Spinal cord (tissue), 10 donors: Measurements from ENCODE around the gene SMC3. TPM values are rescaled to one million over a fixed set of nuclear protein-coding genes. Genes with fewer than 3 reads are reported as not detected.

Source experiments
- DNase-seq, 6 donors: peaks; one replicate each; pipeline versions ENCODE4 v3.0.0 to v3.0.0-alpha.2; 2013 to 2015; ENCODE audit warnings: low spot score in 6 of 6, low read depth in 4 of 6
- H3K27ac ChIP-seq: one replicate; pipeline ENCODE4 v1.5.1; 2013; ENCODE audit warnings: low read depth, low read length, control low read depth
- H3K27me3 ChIP-seq: one replicate; pipeline ENCODE4 v1.6.1; 2013; ENCODE audit warnings: low read length; ENCODE audit not compliant: control insufficient read depth, insufficient read depth
- H3K36me3 ChIP-seq: one replicate; pipeline ENCODE4 v1.6.1; 2013; ENCODE audit warnings: low read length; ENCODE audit not compliant: control insufficient read depth, insufficient read depth
- H3K4me1 ChIP-seq: one replicate; pipeline ENCODE4 v1.6.1; 2013; ENCODE audit warnings: low read length; ENCODE audit not compliant: control insufficient read depth, insufficient read depth
- H3K4me3 ChIP-seq: one replicate; pipeline ENCODE4 v1.5.1; 2013; ENCODE audit warnings: low read depth, low read length, control low read depth
- H3K9me3 ChIP-seq: one replicate; pipeline ENCODE4 v1.6.1; 2013; ENCODE audit warnings: low read length; ENCODE audit not compliant: control insufficient read depth, insufficient read depth
- WGBS: methylation state at CpG from one replicate; pipeline ENCODE4 v1.1.5; 2013; ENCODE audit warnings: missing lambda C conversion rate; ENCODE audit not compliant: insufficient coverage; 5-methylcytosine and 5-hydroxymethylcytosine counted together
- polyA plus RNA-seq, 2 donors: library from polyadenylated mRNA; unstranded; fragments of 120-200 nt; gene quantifications; one replicate each; pipeline ENCODE4 v1.2.1, GENCODE V29; 2013; ENCODE audit not compliant: insufficient read length in 2 of 2
- small RNA-seq: library from RNA; depleted of rRNA; stranded (forward); fragments of <200 nt; gene quantifications from one replicate; pipeline ENCODE3, GENCODE V24; 2014; ENCODE audit warnings: low replicate concordance
- total RNA-seq, 2 donors: library from RNA; depleted of rRNA in 1 of 2; stranded (reverse); fragments of 120-200 nt in 1 of 2; fragments of >200 nt in 1 of 2; gene quantifications; one replicate each; pipeline versions ENCODE4 v1.2.3 to v1.2.4, GENCODE V29; 2013 to 2014
- donor health status: healthy.

SMC3 gene
- total and polyA plus RNA-seq, 4 donors = 41.5 to 70.0 (median 49.6) TPM

DNA sequence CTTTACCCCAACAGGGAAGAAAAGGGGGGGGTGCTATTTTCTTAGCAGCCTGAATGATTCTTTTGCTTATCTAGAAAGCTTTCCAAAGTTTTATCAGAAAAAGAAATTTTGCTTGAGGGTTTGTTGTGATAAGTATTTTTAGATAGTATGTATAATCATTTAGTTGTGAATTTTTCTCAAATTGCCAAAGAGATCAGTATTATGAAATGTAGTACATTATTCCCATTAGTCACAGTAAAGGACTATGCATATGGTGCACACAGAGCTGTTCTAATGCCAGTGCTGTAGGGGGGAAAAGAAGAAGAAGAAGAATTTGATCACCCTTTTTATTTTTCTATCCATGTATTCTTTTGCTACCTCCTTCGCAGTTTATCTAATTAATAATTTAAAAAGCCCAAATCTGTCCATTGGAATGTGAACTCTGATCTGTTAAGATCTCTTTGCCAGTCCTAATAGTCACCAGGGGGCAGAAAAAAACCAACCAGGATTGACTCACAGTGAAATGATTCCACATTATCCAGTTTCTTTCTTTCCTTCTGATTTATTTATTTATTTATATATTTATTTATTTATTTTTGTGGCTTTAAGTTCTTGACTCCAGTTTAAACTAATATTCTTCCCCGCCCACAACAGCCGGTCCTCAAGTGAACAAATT lies 81.3 kb downstream of the SMC3 start:
- no CpG with 5 or more reads among the region's 3 CpGs for WGBS
- H3K27ac ChIP-seq = no peak overlapping the region
- H3K27me3 ChIP-seq = peaks cover 24% of the 10 kb centered on the region
- H3K4me1 ChIP-seq = peaks cover 5% of the 10 kb centered on the region
- H3K36me3 ChIP-seq = no peaks in the 10 kb centered on the region
- H3K9me3 ChIP-seq = no peaks in the 10 kb centered on the region
- no peak for DNase-seq
- no peak overlapping the region for H3K4me3 ChIP-seq

DNA sequence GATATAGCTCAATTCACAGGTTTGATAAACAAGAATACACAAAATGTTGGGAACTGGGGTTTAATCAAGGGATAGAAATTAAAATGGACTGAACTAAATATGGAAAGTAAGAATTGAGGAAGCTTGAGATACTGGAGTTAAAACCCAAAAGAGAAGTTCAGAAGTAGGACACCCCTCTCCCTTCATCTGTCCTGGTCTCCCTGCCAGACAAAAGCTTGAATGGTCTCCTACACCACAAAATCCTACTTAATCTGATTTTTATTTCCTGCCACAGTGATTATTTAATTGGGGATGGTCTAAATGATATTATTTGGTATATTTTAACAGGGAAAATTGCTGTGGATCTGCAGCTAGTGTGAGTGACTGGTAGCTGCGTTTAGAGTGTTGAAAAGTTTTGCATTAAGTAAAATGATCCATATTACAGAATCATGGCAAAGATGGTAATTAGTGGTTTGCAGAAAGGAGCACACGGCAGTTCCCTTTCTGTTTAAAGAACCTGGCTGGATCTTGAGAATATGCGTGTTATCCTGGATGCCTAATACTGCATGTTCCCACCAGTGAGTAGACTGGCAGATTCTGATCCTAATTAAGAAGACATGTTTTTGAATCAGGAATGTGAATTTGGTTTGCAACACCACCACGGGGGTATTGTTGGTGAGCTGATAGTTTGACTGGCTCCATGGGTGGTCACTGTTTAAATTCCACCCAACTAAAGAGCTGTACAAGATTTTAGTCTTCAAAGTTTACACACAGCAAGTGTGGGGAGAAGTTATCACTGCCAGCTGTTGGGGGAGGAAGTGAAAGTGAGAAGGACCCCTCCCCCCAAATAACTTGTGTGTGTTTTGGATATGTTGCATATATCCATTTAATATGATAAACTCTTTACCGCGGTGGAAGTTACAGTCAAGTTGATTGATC lies 82.1 kb downstream of the SMC3 start:
- H3K27me3 ChIP-seq = peaks cover 20% of the 10 kb centered on the region
- H3K27ac ChIP-seq = no peak overlapping the region
- no peaks in the 10 kb centered on the region for H3K36me3 ChIP-seq
- no peak for DNase-seq
- 88% methylated on average over 3 of the region's 6 CpGs for WGBS
- H3K9me3 ChIP-seq = no peaks in the 10 kb centered on the region
- no peak overlapping the region for H3K4me3 ChIP-seq
- H3K4me1 ChIP-seq = peaks cover 3% of the 10 kb centered on the region

DNA sequence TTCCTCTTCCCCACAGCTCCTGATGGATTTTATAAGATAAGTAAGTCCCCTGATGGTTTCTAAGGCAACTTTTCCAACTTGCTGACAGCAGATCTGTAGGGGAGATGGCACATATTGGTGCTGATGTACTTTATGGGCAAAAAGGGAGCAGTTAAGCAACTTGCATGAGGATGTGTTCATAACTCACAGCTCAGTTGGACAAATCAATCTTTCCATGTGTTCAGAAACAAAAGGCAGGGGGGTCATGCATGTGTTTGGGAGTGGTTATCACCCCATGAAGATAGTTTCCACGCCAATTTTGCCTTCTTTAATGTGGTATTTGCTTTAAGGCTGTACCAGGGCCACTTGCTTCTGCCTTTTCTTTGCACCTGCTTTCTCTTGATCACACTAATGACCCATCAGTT lies 82.8 kb downstream of the SMC3 start:
- H3K4me1 ChIP-seq = no peaks in the 10 kb centered on the region
- H3K36me3 ChIP-seq = no peaks in the 10 kb centered on the region
- WGBS = 67% methylated on average over 1 of the region's 1 CpG
- DNase-seq = no peak
- no peaks in the 10 kb centered on the region for H3K9me3 ChIP-seq
- H3K4me3 ChIP-seq = no peak overlapping the region
- no peak overlapping the region for H3K27ac ChIP-seq
- H3K27me3 ChIP-seq = peaks cover 13% of the 10 kb centered on the region

DNA sequence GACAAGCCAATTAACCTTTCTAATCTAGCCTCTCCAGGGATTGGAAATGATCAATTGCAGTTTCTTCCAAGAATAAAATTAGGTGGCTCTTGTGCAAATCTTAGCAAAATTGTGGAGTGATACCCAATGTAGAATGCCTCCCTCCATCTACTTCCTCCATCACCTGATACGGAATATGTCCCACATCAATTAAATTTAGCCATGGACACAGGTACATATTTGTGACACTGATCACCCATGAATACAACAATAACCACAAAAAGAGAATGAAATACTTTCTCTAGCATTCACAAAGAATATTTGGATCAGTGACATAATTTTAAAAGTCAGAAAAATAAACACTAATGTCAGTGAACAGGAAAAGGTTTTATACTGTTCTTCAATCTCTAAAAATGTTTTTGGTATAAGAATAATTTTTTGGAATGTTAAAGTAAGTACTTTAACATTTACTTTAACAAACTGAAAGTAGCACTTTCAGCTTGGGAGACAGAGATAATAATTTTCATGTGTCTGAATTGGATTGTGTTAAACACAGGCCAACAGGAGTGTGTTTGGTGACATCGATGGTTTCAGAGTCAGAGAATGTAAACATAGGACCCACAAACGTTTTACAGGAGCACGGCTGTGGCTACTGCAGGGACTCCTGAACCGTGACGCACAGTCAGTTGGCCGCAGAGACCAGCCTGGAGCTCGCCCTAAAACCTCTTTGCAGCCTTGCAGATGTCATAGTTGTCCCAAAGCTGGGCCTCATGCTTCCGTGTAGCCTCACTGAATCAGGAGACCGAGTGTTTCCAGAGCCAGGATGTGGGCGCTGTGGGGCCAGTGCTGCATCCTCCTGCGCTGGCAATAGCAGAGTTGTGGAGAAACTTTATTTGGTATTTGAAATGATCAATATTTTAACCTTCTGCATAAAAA lies 83.8 kb downstream of the SMC3 start:
- no peaks in the 10 kb centered on the region for H3K4me1 ChIP-seq
- H3K27ac ChIP-seq = no peak overlapping the region
- H3K27me3 ChIP-seq = peaks cover 11% of the 10 kb centered on the region
- H3K4me3 ChIP-seq = no peak overlapping the region
- H3K9me3 ChIP-seq = no peaks in the 10 kb centered on the region
- 59% methylated on average over 8 of the region's 12 CpGs for WGBS
- no peak for DNase-seq
- no peaks in the 10 kb centered on the region for H3K36me3 ChIP-seq

DNA sequence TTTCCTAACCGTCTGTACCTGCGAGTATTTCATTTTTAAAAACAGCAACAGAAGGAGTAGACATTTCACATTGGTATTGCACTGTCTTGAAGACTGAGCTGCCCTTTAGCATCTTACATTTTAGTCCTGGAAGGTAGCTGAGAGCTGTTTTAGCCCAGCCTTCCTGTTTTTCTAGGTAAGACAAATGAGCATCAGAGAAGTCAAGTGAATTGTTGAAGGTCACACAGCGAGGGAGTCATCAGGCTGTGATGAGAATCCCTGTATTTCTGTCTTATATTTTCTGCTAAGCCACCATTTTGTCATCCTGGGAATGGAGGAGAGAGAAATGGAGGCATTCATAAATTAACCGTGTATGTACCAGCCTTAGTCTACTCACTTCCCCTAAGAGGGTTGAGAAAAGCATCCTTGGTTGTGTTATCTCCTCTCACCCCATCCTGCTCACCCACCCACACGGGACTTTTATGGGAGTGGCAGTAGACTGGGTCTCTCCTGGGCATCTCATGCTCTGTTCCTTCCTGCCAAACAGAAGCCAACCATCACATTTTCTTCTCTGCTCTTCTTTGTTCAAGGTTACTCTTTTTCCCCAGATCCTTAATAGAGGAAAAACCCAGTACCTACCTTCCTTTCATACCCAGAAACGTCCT lies 85.1 kb downstream of the SMC3 start:
- Histone ChIP-seq H3K4me1 (no peaks in the 10 kb centered on the region), H3K27me3 (peaks cover 7% of the 10 kb centered on the region), H3K4me3 (no peak overlapping the region), H3K27ac (no peak overlapping the region), H3K36me3 (no peaks in the 10 kb centered on the region), H3K9me3 (no peaks in the 10 kb centered on the region)
- WGBS = 83% methylated on average over 1 of the region's 6 CpGs
- no peak for DNase-seq

Small RNA genes within 50 kb of the gene (small RNA-seq; reads per million reads assigned to genes)
- gene RF00019 = not detected

Other genes starting within 250 kb of the SMC3 start
- 10 to 100 TPM in 1 of 2 donors, 1 to 10 TPM in 1; 4.7 to 11.2 TPM for gene DUSP5, start 69.8 kb upstream of the SMC3 start, total RNA-seq
- 1 to 10 TPM; 5.3 to 6.4 TPM for gene DUSP5, start 69.8 kb upstream of the SMC3 start, polyA plus RNA-seq
- 1 to 10 TPM; 1.1 to 2.0 TPM for gene RBM20, start 76.6 kb downstream of the SMC3 start, total RNA-seq
- 1 to 10 TPM; 1.3 to 2.2 TPM for gene RBM20, start 76.6 kb downstream of the SMC3 start, polyA plus RNA-seq